ENCODE data around the gene DAPL1. TPM values are rescaled to one million over a fixed set of nuclear protein-coding genes. Genes with fewer than 3 reads are reported as not detected.

The DAPL1 gene, protein sequence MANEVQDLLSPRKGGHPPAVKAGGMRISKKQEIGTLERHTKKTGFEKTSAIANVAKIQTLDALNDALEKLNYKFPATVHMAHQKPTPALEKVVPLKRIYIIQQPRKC
- not detected in 2 replicates for polyA plus RNA-seq (2014; cell fraction: cytosol; rRNA removed)
- not detected in 2 replicates for polyA plus RNA-seq (2014; cell fraction: nucleus; rRNA removed)

DNA sequence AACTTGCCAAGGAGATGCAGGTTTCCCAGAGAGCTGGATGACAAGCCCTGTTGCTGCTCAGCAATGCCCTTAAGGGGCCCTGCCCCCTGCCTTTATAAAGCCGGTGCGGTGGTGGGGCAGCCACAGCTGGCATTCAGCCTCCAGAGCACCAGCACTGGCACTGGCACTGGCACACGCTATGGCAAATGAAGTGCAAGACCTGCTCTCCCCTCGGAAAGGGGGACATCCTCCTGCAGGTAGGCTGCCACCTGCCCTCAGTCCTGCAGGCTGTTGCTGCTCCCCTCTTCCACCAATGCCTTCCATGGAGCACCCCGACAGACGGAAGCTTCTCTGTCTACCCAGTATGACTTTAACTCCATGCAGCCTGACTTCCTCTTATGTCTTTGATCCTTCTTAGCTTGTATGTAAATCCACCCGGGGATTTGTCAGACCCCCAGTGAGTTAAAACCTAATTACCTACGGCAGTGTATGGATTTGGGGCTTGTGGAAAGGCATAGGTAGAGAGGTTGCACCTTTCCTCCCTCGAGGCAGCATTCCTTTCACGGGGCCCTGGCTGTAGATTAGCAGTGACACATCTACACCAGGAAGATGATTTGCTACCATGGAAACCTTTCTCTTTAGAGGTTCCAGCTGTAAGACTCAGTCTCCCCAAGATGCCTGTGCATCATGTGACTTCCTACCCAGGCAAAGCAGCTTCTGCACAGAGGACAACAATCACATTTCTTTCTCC, at the start of gene DAPL1:
Gene DAPL1, plus strand, starts transcription at position 123 of the 730 bp plus-strand sequence. Its CDS starts 56 bp downstream, at position 179.
- DNase-seq (ENCODE audit: low spot score), result no peak

DNA sequence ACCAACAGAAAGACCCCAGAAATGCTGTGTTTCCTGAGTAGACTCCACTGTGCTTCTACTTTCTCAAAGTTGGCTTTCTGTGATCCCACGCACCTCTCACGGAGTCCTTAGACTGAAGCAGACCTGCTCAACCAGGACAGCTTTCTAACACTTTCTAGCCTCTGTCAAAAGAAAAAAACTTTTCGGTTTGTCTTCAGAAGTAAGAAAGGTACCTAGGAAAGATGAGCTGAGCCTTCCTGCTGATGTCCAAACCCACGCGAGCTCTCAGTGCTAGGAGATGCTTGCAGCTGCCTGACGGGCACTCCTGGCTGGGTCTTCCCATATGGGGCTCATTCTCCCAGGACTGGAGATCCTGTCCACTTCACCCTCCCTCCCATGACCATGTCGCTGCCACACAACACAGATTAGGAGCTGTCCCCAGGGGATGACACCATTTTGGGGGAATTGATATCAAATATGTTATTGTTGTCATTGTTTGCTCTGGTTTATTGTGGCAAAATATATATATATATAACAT, 49.2 kb upstream of the DAPL1 start:
- no peak for DNase-seq (ENCODE audit: low spot score)

DNA sequence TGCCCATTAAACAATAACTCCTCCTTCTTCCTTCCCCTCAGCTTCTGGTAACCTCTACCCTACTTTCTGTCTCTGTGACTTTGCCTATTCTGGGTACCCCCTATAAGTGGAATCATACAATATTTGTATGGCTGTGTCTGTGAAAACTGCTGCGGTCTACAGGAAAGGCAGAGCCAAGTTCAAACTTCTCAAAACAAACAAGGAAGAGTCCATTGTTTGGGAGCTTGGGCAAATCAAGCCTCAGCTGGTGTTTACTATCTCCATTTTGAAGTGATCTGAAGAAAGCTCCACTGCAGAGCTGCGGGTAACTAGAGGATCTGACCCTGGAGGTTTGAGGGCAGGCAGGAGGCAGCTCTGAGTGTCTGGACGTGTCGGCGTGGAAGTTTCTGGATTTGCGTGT, 48.6 kb upstream of the DAPL1 start:
- no peak for DNase-seq (ENCODE audit: low spot score)

DNA sequence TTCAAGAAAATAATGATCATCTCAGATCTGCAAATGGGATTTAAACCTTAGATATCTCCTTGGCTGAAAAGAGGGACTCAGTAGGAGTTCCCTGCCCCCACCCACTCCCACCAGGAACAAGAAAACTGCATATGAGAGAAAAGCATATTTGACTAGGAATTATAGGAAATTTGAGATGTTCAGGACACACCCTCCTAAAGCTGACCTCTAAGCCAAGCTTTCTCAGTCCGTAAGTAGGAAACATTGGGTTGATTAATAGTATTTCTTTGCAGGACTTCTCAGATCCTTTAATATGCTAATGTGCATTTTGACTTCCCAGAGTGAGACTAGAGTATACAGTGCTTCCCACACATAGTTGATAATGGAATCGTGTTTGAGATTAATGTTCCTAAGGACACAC, 47.8 kb upstream of the DAPL1 start:
- no peak for DNase-seq (ENCODE audit: low spot score)

DNA sequence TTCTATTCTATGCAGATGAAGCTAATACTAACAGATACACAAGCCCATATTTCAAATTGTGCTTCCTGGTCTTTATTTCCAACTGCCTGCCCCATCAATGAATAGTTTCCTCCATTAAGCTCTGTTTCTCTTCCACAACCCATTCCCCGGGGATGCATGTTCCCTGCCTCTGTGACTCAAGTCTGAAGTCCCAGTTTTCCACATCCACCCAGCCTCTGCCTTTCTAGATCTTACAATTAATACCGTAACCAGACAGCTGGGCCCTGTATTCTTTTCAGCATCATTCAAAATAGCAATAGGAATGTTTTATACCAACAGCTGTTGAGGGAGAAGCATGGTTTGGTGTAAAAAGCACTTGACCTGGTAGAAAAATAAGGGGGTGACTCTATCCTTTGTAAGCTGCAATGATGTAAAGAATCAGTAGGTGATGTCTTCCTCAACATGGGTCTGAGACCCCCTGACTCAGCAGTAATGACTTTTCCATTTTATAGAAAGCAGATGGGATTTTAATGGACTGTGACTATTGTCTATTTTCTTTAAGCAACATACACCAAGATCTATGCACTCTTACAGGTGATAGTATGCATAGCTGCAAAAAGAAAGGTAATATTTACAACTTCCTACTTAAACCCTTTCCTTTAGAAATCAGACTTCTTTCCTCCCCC, 46.1 kb upstream of the DAPL1 start:
- no peak for DNase-seq (ENCODE audit: low spot score)

DNA sequence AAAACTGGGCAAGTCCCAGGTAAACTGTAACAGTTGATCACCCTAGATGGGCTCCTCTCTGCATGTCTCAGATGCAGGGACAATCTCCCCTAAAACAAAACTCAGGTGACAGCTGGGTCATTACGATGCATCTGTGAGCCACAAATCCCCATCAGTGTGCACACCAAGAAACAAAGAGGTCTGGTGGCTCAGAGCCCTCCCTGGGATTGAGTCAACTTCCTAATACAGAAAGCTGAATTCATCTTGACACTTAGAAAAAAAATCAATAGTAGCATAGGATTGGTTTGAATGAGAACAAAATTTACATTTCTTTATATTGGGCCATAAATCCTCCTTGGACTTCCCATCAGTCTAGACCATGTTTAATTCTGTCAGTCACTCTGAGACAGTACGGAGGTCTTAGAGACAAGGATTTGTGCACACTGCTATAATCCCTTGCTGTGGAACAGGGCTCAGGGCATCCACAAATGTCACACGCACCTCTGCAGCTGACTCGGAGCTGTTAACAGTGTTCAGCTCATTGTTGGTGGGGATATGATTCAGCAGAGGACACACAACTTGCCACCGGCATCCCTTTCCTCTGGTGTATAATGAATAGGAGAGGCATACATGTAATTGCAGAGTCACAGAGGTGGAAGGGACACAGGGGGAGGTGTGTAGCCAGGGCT, 44.5 kb upstream of the DAPL1 start:
- DNase-seq (ENCODE audit: low spot score), result no peak

DNA sequence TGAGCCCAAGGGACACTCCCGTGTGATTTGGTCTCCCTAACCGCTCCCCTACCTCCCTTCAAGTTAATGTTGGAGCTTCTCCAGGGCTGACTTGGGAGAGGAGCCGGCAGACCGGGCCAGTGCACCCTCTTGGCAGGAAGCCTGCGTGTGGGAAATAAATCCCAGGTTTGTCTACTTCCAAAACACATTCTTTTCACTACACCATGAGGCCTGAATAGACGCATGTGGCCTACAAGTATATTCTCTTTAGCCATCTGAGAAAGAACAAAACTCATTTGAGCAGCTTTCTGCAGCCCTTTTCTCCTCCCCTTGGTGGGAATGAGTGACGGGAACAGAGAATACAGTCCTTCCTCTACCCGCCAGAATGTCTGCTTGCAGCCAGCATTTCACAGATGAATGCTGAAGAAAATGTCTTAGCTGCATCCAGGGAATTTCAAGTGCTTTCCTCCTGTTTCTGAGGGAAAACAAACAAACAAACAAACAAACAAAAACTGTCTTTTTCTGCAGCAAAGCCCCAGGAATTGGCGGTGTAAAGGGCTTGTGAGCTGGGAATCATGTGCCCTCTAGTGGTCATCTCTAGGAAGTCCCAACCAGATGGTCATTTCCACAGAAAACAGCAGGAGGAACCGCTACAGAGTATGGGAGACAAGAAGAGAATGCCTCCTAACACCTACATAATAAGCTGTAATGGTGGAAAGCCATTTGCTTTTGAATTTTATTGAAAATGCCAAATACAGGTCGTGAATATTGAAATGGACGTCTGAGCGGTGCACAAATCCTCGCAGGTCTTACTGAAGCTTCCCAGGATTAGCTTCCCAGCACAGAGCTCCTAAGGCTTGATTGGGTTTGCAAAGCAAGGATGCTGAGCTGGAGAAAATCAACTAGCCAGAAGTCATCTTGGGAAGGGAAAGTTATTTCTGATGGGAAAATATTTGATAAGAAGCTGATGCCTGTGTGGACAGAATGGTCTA, 41.2 kb upstream of the DAPL1 start:
- peak; percentile 66 for DNase-seq (ENCODE audit: low spot score)

DNA sequence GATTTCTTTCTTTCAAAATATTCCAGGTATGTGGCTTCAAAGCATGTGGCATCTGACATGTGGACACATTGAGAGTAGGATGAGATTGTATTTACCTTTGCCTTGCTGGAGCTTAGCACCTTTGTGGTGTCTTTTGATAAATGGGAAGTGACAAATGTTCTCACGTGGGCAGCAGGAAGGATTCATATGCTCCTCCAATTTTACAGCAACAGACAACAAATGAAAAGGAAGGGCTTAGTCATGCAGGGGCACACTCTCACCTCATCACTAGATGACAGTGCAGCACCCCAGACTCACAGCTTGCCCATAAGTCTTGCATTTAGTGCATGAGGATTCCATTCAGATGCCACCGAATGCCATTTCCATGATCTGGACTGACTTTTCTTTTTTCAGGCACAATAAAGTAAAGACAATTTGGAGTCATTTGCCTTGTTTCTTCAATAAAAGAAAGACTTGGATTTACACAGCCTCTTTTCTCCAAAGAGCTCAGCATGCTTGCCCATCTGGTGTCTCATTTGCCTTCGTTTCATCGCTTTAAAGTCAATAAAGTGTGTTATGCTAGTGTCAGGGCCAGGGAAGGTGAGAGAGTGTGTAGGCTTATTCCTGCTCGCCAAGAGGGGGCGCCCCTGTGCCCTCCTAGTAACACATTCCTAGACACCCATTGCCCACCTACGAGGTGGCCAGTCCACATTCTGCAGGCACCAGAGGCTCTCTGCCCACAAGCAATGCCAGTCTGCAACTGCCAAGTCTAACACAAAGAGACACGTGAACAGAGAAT, 39.6 kb upstream of the DAPL1 start:
- no peak for DNase-seq (ENCODE audit: low spot score)

DNA sequence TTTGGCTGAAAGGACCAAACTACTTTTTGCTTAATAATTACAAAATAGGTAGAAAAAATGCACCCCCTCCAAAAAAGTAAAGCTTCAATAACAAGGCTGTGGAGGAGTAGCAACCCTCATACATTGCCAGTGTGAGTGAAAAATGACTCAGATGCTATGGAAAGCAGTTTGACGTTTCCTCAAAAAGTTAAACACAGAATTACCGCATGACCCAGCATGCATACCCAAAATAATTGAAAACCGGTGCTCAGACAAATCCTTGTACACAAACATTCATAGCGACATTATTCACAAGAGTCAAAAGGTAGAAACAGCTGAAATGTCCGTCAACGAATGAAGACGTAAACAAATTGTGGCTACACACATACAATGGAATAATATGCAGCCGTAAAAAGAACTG, 38.8 kb upstream of the DAPL1 start:
- DNase-seq (ENCODE audit: low spot score), result no peak

DNA sequence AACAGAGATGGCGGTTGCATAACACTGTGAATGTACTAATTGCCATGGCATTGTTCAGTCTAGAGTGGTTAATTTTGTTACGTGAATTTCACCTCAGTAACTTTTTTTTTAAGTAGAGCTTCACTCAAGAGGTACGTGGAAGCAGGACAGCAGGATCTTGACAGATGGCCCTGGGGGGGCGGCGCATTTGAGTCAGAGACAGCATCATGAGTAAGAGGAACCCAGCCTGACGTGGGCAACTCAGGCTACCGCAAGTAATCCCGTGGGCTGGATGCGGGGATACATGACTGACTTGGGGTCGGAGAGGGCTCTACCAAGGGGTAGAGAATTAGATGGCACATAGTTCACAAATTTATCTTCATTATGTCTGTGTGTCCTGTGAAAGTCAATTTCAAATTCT, 38.1 kb upstream of the DAPL1 start:
- DNase-seq (ENCODE audit: low spot score), result no peak

DNA sequence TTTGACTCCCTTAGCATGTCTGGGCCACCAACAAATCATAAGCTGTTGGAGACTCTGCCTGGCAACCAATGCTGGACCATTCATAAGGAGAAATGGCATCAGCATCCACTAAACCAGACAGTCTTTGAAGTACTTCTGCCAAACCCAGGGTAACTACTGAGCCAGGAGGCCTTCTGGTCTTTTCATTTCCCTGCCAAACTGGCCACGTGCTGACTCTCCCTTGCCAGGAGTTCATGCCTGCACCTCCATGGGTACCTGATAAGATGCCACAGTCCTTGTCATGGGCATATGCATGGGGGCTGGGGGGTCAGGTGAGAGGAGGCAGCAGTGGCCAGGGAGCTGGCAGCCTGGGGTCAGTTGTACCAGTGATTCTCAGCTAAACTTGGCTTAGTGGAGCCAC, 34.2 kb upstream of the DAPL1 start:
- DNase-seq (ENCODE audit: low spot score), result no peak

DNA sequence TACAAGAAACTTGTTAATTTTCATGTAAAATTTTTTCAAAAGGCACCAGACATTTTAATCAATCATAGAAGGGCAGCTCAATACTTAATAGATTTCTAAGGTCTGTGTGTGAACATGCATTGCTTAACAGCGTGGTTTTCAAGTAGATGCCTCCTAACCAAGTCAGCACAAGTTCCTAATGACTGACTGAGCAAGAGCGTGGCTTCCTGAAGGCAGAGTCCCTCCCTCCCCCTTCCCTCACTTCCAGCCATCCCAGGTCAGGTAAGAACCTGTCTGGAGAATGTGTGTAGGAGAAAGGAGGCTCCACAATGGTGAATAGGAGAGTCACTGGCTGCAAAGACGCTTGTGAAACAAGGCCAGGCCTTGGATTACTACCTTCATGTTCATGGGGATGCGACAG, 33.5 kb upstream of the DAPL1 start:
- DNase-seq (ENCODE audit: low spot score), result no peak

DNA sequence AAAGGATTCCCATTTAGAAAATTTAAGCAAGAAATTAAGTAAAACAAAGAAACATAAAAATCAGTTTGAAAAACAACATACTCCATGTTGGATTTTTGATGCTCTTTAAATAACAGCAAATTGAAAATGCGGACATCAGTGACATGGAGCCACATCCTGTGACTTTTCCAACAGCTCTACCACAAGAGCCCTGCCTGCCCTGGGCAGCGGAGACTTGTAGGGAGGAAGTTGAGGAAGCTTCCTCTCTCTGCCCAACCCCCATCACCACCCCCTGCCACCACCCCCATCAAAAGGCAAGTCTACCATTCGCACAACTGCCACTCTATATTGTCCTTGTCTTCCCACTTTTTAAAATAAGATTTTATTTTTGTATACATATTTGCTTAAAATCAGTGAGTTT, 32.8 kb upstream of the DAPL1 start:
- no peak for DNase-seq (ENCODE audit: low spot score)

DNA sequence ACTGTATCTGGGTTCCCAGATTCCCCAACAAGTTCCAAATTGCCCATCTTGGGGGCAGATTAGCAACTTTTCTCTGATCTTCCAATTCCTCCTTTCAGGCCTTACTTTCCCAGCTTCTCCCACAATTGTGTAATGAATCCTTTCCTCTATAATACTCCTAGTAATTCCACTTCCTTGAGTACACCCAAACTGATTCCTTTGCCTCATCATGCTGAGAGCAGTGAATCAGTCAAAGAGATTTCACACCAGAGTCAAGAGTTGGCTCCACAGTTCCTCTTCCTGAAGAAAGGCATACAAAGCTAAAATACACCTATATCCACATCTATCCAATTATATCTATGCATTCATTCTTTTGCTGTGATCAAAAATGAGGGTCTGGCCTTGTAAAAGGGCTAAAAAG, 28.6 kb upstream of the DAPL1 start:
- DNase-seq (ENCODE audit: low spot score), result no peak

DNA sequence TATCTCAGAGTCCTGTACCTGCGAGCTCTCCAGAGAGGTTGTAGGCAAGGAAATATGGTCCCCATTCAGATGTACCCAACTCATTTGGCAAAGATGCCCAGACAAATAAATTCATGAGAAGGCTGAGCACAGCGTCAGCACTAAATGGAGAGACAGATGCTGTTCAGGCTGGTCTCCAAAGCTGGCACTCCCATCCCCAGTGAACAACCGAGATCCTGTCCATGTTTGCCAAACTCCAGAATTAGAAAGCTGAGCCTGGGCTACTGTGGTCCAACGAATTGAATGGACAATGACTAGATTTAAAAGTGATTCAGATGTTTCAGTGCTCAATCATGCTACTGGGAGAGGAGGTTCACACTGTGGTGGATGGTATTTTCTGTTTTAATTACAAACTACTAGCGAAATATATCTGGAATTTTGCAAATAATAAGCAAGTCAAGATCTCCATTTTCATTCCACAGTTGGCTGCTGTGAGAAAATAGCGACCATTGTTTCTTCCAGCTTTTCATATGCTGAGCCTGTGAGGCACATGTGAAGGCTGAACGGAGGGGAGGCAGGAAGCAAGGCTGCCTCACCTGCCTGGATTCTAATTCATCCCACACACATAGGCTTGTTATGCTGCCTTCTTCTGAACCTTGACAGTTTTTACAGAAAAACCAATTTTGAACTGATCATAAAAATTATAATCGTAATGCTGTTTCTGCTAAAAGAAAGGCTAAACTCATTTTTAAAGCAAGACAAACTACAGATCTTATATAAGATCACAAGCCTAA, 22.6 kb upstream of the DAPL1 start:
- DNase-seq (ENCODE audit: low spot score), result no peak

DNA sequence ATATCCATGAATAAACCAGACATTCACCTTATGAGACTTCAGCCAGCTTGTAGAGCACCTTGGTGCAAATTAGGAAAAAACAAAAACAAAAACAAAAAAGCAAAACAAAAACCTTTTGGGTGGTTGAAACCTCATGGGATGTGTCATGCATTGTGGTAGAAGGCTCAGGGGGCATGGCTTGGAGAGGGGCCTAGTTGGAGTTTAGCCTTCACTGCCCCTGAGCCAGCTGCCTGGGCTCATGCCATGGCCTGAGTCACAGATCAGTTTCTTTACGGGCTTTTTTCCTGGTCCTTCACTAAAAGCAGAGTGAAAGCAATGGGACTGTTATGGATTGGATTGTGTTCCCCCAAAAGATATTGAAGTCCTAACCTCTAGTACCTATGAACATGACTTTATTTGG, 22.0 kb upstream of the DAPL1 start:
- no peak for DNase-seq (ENCODE audit: low spot score)

DNA sequence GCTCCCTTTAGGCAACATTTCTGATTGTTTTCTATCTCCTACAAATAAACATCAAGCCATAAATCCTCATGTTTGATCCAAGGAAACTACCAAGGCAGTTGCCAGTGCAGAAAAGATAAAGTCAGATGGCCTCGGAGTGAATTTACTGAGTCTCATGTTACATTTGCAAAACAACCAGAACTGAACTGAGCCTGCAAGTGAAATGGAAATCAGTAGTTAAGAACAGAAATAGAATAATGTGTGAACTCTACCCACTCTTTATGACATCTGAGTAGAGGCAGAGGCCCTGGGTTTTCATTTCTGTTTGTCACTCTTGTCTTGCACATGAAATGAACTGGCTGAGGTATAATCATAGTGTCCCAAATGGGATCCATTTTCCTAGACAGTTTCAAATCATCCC, 20.4 kb upstream of the DAPL1 start:
- DNase-seq (ENCODE audit: low spot score), result no peak

DNA sequence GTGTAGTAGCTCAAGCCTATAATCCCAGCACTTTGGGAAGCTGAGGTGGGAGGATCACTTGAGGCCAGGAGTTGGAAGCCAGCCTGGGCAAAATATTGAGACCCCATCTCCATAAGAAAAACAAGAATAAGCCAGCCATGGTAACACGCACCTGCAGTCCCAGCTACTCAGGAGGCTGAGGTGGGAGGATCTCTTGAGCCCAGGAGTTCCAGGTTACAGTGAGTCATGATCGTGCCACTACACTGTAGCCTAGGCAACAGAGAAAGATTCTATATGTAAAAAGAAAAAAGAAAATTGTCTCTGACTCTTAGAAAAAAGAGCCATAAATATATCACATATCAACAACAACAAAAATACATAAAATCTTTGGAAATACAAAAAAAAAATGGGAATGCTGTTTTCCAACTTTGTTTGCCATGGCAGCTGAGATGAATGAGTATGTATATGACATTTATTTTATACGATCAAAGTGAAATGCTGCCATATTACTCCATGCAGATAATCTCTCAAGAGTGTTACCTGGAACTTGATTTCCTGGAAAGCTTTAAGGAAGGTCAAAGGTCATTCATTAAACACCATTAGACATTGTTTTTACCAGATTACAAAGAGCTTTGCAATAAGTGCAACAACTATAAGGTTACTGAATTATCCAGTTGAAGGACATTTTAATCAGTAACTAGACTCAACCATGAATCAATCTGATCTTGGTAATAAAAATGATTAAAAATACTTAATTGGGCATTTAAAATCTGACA, 19.7 kb upstream of the DAPL1 start:
- no peak for DNase-seq (ENCODE audit: low spot score)

DNA sequence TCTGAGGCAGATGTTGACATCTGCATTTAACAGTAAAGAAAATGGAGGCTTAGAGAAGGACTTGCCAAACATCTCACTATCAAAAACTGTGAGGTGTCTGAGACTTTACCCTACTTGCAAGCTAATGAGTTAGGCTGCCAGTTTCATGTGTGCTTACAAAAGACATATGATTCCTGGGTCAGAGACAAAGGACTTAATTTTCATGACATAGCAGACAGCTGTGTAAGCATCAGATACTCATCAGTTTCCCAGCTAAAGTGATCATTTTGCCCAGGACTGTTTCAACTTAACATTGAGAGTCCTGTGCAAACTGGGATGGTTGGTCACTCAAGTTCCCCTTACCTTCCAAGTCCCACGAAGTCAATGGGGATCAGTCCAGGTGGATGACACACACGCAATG, 18.9 kb upstream of the DAPL1 start:
- DNase-seq (ENCODE audit: low spot score), result peak; percentile 10

Data from SK-N-DZ (cell line).